ENCODE measurements around the gene CAPNS1. TPM values are rescaled to one million over a fixed set of nuclear protein-coding genes. Genes with fewer than 3 reads are reported as not detected.

The CAPNS1 gene
- total and polyA plus RNA-seq, 11 donors = 272 to 1,083 (median 861) TPM

DNA sequence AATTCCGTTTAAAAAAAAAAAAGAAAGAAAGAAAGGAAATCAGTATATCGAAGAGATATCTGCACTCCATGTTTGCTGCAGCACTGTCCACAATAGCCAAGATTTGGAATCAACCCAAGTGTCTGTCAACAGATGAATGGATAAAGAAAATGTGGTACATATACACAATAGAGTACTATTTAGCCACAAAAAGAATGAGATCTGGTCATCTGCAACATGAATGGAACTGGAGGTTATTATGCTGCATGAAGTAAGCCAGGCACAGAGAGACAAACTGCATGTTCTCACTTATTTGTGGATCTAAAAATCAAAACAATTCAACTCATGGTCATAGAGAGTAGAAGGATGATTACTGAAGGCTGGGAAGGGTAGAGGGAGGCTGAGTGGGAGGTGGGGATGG, 58.3 kb downstream of the CAPNS1 start:
- WGBS, 4 donors = 53 to 78% (median 69%) methylated on average over 2 of the region's 2 CpGs
- DNase-seq (no peak), ATAC-seq (no peak)
- H3K4me1 ChIP-seq = no peaks in the 10 kb centered on the region
- peaks cover 0 to 48% (median 24%) of the 10 kb centered on the region in 9 donors for H3K36me3 ChIP-seq
- no peaks in the 10 kb centered on the region for H3K9me3 ChIP-seq
- TF ChIP-seq POLR2A (IDR thresholded peaks at IDR 0.05) (no peak), CTCF (IDR thresholded peaks at IDR 0.05) (no peak)
- no peak overlapping the region for H3K27ac ChIP-seq
- no peaks in the 10 kb centered on the region for H3K27me3 ChIP-seq
- intact Hi-C loops (cut with DNase I) = no loop called here
- no peak overlapping the region for H3K4me3 ChIP-seq

Other genes starting within 250 kb of the CAPNS1 start
- gene NFKBID, start 239.5 kb upstream of the CAPNS1 start, total RNA-seq = 10 to 100 TPM in 1 of 9 donors, 1 to 10 TPM in 7, under 1 TPM in 1; 0.79 to 12.3 (median 3.0) TPM
- 1 to 10 TPM; 2.8 to 3.1 TPM for gene NFKBID, start 239.5 kb upstream of the CAPNS1 start, polyA plus RNA-seq
- gene HCST, start 237.5 kb upstream of the CAPNS1 start, total RNA-seq = 10 to 100 TPM in 2 of 9 donors, 1 to 10 TPM in 6, not detected in 1; 2.3 to 31.7 (median 4.7) TPM
- gene HCST, start 237.5 kb upstream of the CAPNS1 start, polyA plus RNA-seq = 10 to 100 TPM in 1 of 2 donors, 1 to 10 TPM in 1; 3.2 to 10.1 TPM
- gene TYROBP, start 231.8 kb upstream of the CAPNS1 start, total RNA-seq = 100 to 1,000 TPM in 2 of 9 donors, 10 to 100 TPM in 7; 12.6 to 237 (median 19.4) TPM
- 10 to 100 TPM; 17.1 to 42.7 TPM for gene TYROBP, start 231.8 kb upstream of the CAPNS1 start, polyA plus RNA-seq
- gene LRFN3, start 203.7 kb upstream of the CAPNS1 start, total RNA-seq = 10 to 100 TPM in 3 of 9 donors, 1 to 10 TPM in 6; 4.5 to 18.6 (median 8.5) TPM
- 10 to 100 TPM in 1 of 2 donors, 1 to 10 TPM in 1; 6.3 to 14.7 TPM for gene LRFN3, start 203.7 kb upstream of the CAPNS1 start, polyA plus RNA-seq
- 10 to 100 TPM in 8 of 9 donors, 1 to 10 TPM in 1; 9.7 to 41.8 (median 11.4) TPM for gene SDHAF1, start 144.9 kb upstream of the CAPNS1 start, total RNA-seq
- 10 to 100 TPM in 1 of 2 donors, 1 to 10 TPM in 1; 9.8 to 18.5 TPM for gene SDHAF1, start 144.9 kb upstream of the CAPNS1 start, polyA plus RNA-seq
- gene SYNE4, start 131.3 kb upstream of the CAPNS1 start, total RNA-seq = under 1 TPM in 5 of 9 donors, not detected in 4; 0.12 to 0.50 (median 0.19) TPM
- gene SYNE4, start 131.3 kb upstream of the CAPNS1 start, polyA plus RNA-seq = under 1 TPM; 0.15 to 0.17 TPM
- 10 to 100 TPM in 6 of 9 donors, 1 to 10 TPM in 3; 7.3 to 22.5 (median 11.5) TPM for gene ALKBH6, start 125.9 kb upstream of the CAPNS1 start, total RNA-seq
- gene ALKBH6, start 125.9 kb upstream of the CAPNS1 start, polyA plus RNA-seq = 10 to 100 TPM; 13.4 TPM
- gene CLIP3, start 107.2 kb upstream of the CAPNS1 start, total RNA-seq = 1 to 10 TPM; 2.2 to 8.0 (median 4.3) TPM
- 1 to 10 TPM; 1.3 TPM for gene CLIP3, start 107.2 kb upstream of the CAPNS1 start, polyA plus RNA-seq
- gene THAP8, start 85.8 kb upstream of the CAPNS1 start, total RNA-seq = 1 to 10 TPM; 2.3 to 6.0 (median 4.3) TPM
- gene THAP8, start 85.8 kb upstream of the CAPNS1 start, polyA plus RNA-seq = 1 to 10 TPM; 6.0 to 7.3 TPM
- 10 to 100 TPM in 3 of 9 donors, 1 to 10 TPM in 6; 2.5 to 24.3 (median 7.7) TPM for gene WDR62, start 85.2 kb upstream of the CAPNS1 start, total RNA-seq
- 10 to 100 TPM in 1 of 2 donors, 1 to 10 TPM in 1; 1.4 to 20.6 TPM for gene WDR62, start 85.2 kb upstream of the CAPNS1 start, polyA plus RNA-seq
- gene OVOL3, start 28.9 kb upstream of the CAPNS1 start, total RNA-seq = not detected
- gene OVOL3, start 28.9 kb upstream of the CAPNS1 start, polyA plus RNA-seq = not detected
- gene POLR2I, start 25.2 kb upstream of the CAPNS1 start, total RNA-seq = 100 to 1,000 TPM in 5 of 9 donors, 10 to 100 TPM in 4; 80.4 to 153 (median 107) TPM
- 100 to 1,000 TPM in 1 of 2 donors, 10 to 100 TPM in 1; 93.1 to 180 TPM for gene POLR2I, start 25.2 kb upstream of the CAPNS1 start, polyA plus RNA-seq
- gene TBCB, start 24.6 kb upstream of the CAPNS1 start, total RNA-seq = 100 to 1,000 TPM in 6 of 9 donors, 10 to 100 TPM in 3; 89.8 to 146 (median 111) TPM
- 100 to 1,000 TPM; 109 to 171 TPM for gene TBCB, start 24.6 kb upstream of the CAPNS1 start, polyA plus RNA-seq
- gene COX7A1, start 12.4 kb downstream of the CAPNS1 start, total RNA-seq = 1,000 to 10,000 TPM in 7 of 9 donors, 100 to 1,000 TPM in 2; 414 to 2,982 (median 2,187) TPM
- 1,000 to 10,000 TPM in 1 of 2 donors, 100 to 1,000 TPM in 1; 470 to 2,188 TPM for gene COX7A1, start 12.4 kb downstream of the CAPNS1 start, polyA plus RNA-seq
- 1 to 10 TPM; 2.3 to 4.3 (median 3.0) TPM for gene ZNF565, start 74.6 kb downstream of the CAPNS1 start, total RNA-seq
- 1 to 10 TPM; 2.6 to 3.6 TPM for gene ZNF565, start 74.6 kb downstream of the CAPNS1 start, polyA plus RNA-seq
- 10 to 100 TPM; 28.2 to 53.7 (median 35.1) TPM for gene ZNF146, start 75.0 kb downstream of the CAPNS1 start, total RNA-seq
- gene ZNF146, start 75.0 kb downstream of the CAPNS1 start, polyA plus RNA-seq = 10 to 100 TPM; 14.1 to 41.1 TPM
- 1 to 10 TPM; 1.3 to 5.1 (median 2.2) TPM for gene ZFP14, start 239.1 kb downstream of the CAPNS1 start, total RNA-seq
- gene ZFP14, start 239.1 kb downstream of the CAPNS1 start, polyA plus RNA-seq = 1 to 10 TPM in 1 of 2 donors, under 1 TPM in 1; 0.79 to 1.8 TPM